Liver (tissue), 3 donors: Measurements from ENCODE around the gene IFT74.

Experiments
- FOXA1 ChIP-seq: IDR thresholded peaks from 2 replicates; pipeline ENCODE4 v1.6.1; 2016; ENCODE audit warnings: antibody characterized with exemption
- FOXA2 ChIP-seq: IDR thresholded peaks from 2 replicates; pipeline ENCODE4 v1.6.1; 2016; ENCODE audit warnings: antibody characterized with exemption
- GABPA ChIP-seq, 2 donors: IDR thresholded peaks in 1 of 2; conservative IDR thresholded peaks in 1 of 2; 2 replicates each; pipeline ENCODE4 v1.6.1; 2016; ENCODE audit warnings: antibody characterized with exemption in 2 of 2, mild to moderate bottlenecking in 1 of 2, moderate library complexity in 1 of 2
- HNF4G ChIP-seq: IDR thresholded peaks from 2 replicates; pipeline ENCODE4 v1.6.1; 2016; ENCODE audit warnings: antibody characterized with exemption
- RAD21 ChIP-seq, 2 donors: IDR thresholded peaks; 2 replicates each; pipeline ENCODE4 v1.6.1; 2016; ENCODE audit warnings: antibody characterized with exemption in 2 of 2, mild to moderate bottlenecking in 2 of 2
- RXRA ChIP-seq, 2 donors: IDR thresholded peaks; 2 replicates each; pipeline ENCODE4 v1.6.1; 2017 to 2018; ENCODE audit warnings: antibody characterized with exemption in 2 of 2, mild to moderate bottlenecking in 1 of 2
- SP1 ChIP-seq: IDR thresholded peaks from 2 replicates; pipeline ENCODE4 v1.6.1; 2018; ENCODE audit warnings: antibody characterized with exemption, mild to moderate bottlenecking
- TAF1 ChIP-seq: conservative IDR thresholded peaks from 2 replicates; pipeline ENCODE4 v1.6.1; 2016; ENCODE audit warnings: antibody characterized with exemption, mild to moderate bottlenecking
- YY1 ChIP-seq: IDR thresholded peaks from 2 replicates; pipeline ENCODE4 v1.6.1; 2016; ENCODE audit warnings: antibody characterized with exemption, mild to moderate bottlenecking
- TF ChIP-seq, protein P1 (sequence below): IDR thresholded peaks from 2 replicates; pipeline ENCODE4 v1.6.1; 2016; ENCODE audit warnings: antibody characterized with exemption
- TF ChIP-seq, protein P2 (sequence below): fragments of 150-350 bp; IDR thresholded peaks from 2 replicates; pipeline ENCODE4 v1.5.1; 2017; ENCODE audit warnings: improper control_type of control experiment, low read depth, low read length; ENCODE audit not compliant: missing input control
- TF ChIP-seq, protein P3 (sequence below): IDR thresholded peaks from 2 replicates; pipeline ENCODE4 v1.6.1; 2016; ENCODE audit warnings: antibody characterized with exemption, mild to moderate bottlenecking
- TF ChIP-seq, protein P4 (sequence below): IDR thresholded peaks from 2 replicates; pipeline ENCODE4 v1.6.1; 2016; ENCODE audit warnings: antibody characterized with exemption
- TF ChIP-seq, protein P5 (sequence below): IDR thresholded peaks from 2 replicates; pipeline ENCODE4 v1.6.1; 2016; ENCODE audit warnings: antibody characterized with exemption
- donor health status: healthy.
- donor health status: healthy.

DNA sequence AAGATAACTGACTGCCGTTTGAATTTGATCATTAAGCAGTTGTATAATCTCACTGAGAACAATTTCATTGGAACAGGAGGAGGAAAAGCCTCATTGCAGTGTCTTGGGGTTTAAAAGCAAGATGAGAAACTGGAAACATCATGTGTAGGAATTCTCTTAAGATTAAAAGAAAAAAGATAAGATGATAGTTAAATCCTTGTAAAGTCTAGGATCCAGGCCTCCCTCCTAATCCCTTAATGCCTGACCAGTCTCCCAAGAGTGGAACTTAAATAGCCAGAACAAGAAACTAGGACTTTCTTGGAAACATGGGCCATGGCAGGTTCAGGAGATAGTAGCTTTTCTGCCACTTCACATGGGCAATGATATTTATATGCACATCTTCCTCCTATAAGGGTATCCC, 86.3 kb downstream of the IFT74 start:
- TF ChIP-seq RAD21 (IDR thresholded peaks at IDR 0.05) (no peak), HNF4G (no peak), TAF1 (no peak), SP1 (no peak), YY1 (no peak), FOXA2 (no peak), FOXA1 (no peak), RXRA (IDR thresholded peaks at IDR 0.05) (no peak), GABPA (IDR thresholded peaks at IDR 0.05 in 1 of 2, conservative IDR thresholded peaks at IDR 0.05 in 1 of 2) (no peak)
- TF ChIP-seq, protein P1, sequence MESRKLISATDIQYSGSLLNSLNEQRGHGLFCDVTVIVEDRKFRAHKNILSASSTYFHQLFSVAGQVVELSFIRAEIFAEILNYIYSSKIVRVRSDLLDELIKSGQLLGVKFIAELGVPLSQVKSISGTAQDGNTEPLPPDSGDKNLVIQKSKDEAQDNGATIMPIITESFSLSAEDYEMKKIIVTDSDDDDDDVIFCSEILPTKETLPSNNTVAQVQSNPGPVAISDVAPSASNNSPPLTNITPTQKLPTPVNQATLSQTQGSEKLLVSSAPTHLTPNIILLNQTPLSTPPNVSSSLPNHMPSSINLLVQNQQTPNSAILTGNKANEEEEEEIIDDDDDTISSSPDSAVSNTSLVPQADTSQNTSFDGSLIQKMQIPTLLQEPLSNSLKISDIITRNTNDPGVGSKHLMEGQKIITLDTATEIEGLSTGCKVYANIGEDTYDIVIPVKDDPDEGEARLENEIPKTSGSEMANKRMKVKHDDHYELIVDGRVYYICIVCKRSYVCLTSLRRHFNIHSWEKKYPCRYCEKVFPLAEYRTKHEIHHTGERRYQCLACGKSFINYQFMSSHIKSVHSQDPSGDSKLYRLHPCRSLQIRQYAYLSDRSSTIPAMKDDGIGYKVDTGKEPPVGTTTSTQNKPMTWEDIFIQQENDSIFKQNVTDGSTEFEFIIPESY = no peak
- TF ChIP-seq, protein P2, sequence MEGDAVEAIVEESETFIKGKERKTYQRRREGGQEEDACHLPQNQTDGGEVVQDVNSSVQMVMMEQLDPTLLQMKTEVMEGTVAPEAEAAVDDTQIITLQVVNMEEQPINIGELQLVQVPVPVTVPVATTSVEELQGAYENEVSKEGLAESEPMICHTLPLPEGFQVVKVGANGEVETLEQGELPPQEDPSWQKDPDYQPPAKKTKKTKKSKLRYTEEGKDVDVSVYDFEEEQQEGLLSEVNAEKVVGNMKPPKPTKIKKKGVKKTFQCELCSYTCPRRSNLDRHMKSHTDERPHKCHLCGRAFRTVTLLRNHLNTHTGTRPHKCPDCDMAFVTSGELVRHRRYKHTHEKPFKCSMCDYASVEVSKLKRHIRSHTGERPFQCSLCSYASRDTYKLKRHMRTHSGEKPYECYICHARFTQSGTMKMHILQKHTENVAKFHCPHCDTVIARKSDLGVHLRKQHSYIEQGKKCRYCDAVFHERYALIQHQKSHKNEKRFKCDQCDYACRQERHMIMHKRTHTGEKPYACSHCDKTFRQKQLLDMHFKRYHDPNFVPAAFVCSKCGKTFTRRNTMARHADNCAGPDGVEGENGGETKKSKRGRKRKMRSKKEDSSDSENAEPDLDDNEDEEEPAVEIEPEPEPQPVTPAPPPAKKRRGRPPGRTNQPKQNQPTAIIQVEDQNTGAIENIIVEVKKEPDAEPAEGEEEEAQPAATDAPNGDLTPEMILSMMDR = no peak
- TF ChIP-seq, protein P3, sequence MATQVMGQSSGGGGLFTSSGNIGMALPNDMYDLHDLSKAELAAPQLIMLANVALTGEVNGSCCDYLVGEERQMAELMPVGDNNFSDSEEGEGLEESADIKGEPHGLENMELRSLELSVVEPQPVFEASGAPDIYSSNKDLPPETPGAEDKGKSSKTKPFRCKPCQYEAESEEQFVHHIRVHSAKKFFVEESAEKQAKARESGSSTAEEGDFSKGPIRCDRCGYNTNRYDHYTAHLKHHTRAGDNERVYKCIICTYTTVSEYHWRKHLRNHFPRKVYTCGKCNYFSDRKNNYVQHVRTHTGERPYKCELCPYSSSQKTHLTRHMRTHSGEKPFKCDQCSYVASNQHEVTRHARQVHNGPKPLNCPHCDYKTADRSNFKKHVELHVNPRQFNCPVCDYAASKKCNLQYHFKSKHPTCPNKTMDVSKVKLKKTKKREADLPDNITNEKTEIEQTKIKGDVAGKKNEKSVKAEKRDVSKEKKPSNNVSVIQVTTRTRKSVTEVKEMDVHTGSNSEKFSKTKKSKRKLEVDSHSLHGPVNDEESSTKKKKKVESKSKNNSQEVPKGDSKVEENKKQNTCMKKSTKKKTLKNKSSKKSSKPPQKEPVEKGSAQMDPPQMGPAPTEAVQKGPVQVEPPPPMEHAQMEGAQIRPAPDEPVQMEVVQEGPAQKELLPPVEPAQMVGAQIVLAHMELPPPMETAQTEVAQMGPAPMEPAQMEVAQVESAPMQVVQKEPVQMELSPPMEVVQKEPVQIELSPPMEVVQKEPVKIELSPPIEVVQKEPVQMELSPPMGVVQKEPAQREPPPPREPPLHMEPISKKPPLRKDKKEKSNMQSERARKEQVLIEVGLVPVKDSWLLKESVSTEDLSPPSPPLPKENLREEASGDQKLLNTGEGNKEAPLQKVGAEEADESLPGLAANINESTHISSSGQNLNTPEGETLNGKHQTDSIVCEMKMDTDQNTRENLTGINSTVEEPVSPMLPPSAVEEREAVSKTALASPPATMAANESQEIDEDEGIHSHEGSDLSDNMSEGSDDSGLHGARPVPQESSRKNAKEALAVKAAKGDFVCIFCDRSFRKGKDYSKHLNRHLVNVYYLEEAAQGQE = no peak
- TF ChIP-seq, protein P4, sequence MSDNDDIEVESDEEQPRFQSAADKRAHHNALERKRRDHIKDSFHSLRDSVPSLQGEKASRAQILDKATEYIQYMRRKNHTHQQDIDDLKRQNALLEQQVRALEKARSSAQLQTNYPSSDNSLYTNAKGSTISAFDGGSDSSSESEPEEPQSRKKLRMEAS = no peak
- TF ChIP-seq, protein P5, sequence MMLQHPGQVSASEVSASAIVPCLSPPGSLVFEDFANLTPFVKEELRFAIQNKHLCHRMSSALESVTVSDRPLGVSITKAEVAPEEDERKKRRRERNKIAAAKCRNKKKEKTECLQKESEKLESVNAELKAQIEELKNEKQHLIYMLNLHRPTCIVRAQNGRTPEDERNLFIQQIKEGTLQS = no peak
